Measurements from ENCODE around the gene DLG1.

Gene DLG1

GRCh38 chr3:197270558-197271317 is 27.7 kb downstream of the DLG1 start:
- no peak for DNase-seq (ENCODE audit: low spot score)

GRCh38 chr3:197269024-197269423 is 29.4 kb downstream of the DLG1 start:
- TF ChIP-seq CTCF (IDR thresholded peaks at IDR 0.05; ENCODE audit: extremely low read depth, missing control alignments) = no peak
- DNase-seq (ENCODE audit: low spot score) = no peak

More at GRCh38 chr3:197270558-197271317, 27.7 kb downstream of the DLG1 start:
- no peak for TF ChIP-seq CTCF (IDR thresholded peaks at IDR 0.05; ENCODE audit: extremely low read depth, missing control alignments)

GRCh38 chr3:197268294-197268693 is 30.1 kb downstream of the DLG1 start:
- DNase-seq (ENCODE audit: low spot score) = no peak
- no peak for TF ChIP-seq CTCF (IDR thresholded peaks at IDR 0.05; ENCODE audit: extremely low read depth, missing control alignments)

GRCh38 chr3:197266331-197266730 is 32.1 kb downstream of the DLG1 start:
- TF ChIP-seq CTCF (IDR thresholded peaks at IDR 0.05; ENCODE audit: extremely low read depth, missing control alignments) = no peak
- no peak for DNase-seq (ENCODE audit: low spot score)

GRCh38 chr3:197262709-197263108 is 35.7 kb downstream of the DLG1 start:
- DNase-seq (ENCODE audit: low spot score) = no peak
- no peak for TF ChIP-seq CTCF (IDR thresholded peaks at IDR 0.05; ENCODE audit: extremely low read depth, missing control alignments)

GRCh38 chr3:197261164-197261509 is 37.3 kb downstream of the DLG1 start:
- DNase-seq (ENCODE audit: low spot score) = no peak
- no peak for TF ChIP-seq CTCF (IDR thresholded peaks at IDR 0.05; ENCODE audit: extremely low read depth, missing control alignments)

GRCh38 chr3:197260491-197261163 is 37.8 kb downstream of the DLG1 start:
- DNase-seq (ENCODE audit: low spot score) = no peak
- no peak for TF ChIP-seq CTCF (IDR thresholded peaks at IDR 0.05; ENCODE audit: extremely low read depth, missing control alignments)

All from GM20000 (cell line).